H1 (cell line): ENCODE data around the gene SLU7. TPM values are rescaled to one million over a fixed set of nuclear protein-coding genes. Genes with fewer than 3 reads are reported as not detected.

Source experiments
- JUN ChIP-seq: IDR thresholded peaks from 2 replicates; pipeline ENCODE4 v1.6.1; 2011; ENCODE audit warnings: low read depth, mild to moderate bottlenecking, improper control_type of control experiment, low read length
- RFX5 ChIP-seq: IDR thresholded peaks from 2 replicates; pipeline ENCODE4 v1.6.1; 2011; ENCODE audit warnings: low read depth, low read length, improper control_type of control experiment, borderline replicate concordance
- polyA plus RNA-seq, 7 experiments: library from polyadenylated mRNA; depleted of rRNA in 3 of 7; stranded (reverse) in 5 of 7; unstranded in 2 of 7; fragments of >200 nt in 5 of 7; fragments of 200-250 nt in 2 of 7; gene quantifications; 1 replicate in 5 of 7; 2 replicates in 1 of 7; 4 replicates in 1 of 7; pipeline versions ENCODE4 v1.2.1 to v1.2.3, GENCODE V29; 2011 to 2013; ENCODE audit warnings: missing spikeins in 2 of 7, mixed read lengths in 2 of 7
- total RNA-seq: library from RNA; stranded (reverse); fragmentation: NEBNext Ultra II Directional; extraction: Animal tissue kit (Norgen Biotek cat#: 25700); gene quantifications from 2 replicates; pipeline ENCODE4 v1.2.1, GENCODE V29; 2021
- TF ChIP-seq, protein P1 (sequence below), 3 experiments: IDR thresholded peaks; 1 replicate in 2 of 3; 2 replicates in 1 of 3; pipeline versions ENCODE4 v1.5.1 to v1.6.1; 2011; ENCODE audit warnings: low read length in 3 of 3, mild to moderate bottlenecking in 3 of 3, inconsistent platforms in 2 of 3, low read depth in 1 of 3, moderate library complexity in 1 of 3; ENCODE audit not compliant: insufficient read depth in 1 of 3; ENCODE audit errors: control extremely low read depth in 1 of 3
- TF ChIP-seq, protein P2 (sequence below): IDR thresholded peaks from 2 replicates; pipeline ENCODE4 v1.6.1; 2011; ENCODE audit warnings: low read depth, mild to moderate bottlenecking, low read length; ENCODE audit not compliant: insufficient read depth

The SLU7 gene
- total and polyA plus RNA-seq, 2 of the 8 experiments (the other 6 are each of a cell fraction or from before 2014, with no cell fraction given) = 6.0 to 34.1 TPM

DNA sequence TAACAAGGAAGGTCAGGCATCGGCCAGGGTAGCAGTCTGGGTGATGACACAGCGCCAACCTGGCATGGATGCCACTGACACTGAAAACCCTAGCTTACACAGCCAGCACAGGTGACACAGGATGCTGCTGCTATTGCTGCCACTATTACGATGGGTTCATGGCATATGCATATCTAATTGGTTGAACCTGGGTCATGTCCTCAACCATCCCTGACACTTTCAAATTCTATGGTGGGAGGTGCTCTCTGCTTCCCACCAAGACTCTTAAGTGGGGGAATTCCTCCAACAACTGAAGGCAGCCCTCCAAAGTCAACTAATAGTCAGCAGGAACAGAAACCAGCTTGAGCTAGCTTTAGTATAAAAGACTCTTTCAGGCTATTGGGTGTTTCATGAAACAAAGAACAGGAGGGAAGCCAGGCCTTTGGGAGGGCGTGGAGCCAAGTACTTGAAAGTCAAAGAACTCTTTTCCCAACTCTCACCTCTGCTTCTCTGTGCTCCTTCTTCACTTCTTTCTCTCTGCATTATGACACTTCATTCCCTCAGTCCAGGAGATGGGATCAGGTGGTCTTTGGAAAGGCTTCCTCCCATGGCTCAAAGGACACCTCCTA is 24.0 kb upstream of the SLU7 start (continued):
- TF ChIP-seq, protein P1, sequence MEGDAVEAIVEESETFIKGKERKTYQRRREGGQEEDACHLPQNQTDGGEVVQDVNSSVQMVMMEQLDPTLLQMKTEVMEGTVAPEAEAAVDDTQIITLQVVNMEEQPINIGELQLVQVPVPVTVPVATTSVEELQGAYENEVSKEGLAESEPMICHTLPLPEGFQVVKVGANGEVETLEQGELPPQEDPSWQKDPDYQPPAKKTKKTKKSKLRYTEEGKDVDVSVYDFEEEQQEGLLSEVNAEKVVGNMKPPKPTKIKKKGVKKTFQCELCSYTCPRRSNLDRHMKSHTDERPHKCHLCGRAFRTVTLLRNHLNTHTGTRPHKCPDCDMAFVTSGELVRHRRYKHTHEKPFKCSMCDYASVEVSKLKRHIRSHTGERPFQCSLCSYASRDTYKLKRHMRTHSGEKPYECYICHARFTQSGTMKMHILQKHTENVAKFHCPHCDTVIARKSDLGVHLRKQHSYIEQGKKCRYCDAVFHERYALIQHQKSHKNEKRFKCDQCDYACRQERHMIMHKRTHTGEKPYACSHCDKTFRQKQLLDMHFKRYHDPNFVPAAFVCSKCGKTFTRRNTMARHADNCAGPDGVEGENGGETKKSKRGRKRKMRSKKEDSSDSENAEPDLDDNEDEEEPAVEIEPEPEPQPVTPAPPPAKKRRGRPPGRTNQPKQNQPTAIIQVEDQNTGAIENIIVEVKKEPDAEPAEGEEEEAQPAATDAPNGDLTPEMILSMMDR (IDR thresholded peaks at IDR 0.05; ENCODE audit: control extremely low read depth in 1 of 3, insufficient read depth in 1 of 3, low read depth in 1 of 3, low read length in 3 of 3) = no peak
- TF ChIP-seq, protein P2, sequence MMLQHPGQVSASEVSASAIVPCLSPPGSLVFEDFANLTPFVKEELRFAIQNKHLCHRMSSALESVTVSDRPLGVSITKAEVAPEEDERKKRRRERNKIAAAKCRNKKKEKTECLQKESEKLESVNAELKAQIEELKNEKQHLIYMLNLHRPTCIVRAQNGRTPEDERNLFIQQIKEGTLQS = no peak
- TF ChIP-seq JUN (no peak), RFX5 (no peak)
- TF ChIP-seq, all 59 proteins: peak for 0
